ENCODE data around the gene SLC44A5. TPM values are rescaled to one million over a fixed set of nuclear protein-coding genes. Genes with fewer than 3 reads are reported as not detected.

Gene SLC44A5
- total RNA-seq, 1 experiment from 2014 or later, result 2.4 TPM

DNA sequence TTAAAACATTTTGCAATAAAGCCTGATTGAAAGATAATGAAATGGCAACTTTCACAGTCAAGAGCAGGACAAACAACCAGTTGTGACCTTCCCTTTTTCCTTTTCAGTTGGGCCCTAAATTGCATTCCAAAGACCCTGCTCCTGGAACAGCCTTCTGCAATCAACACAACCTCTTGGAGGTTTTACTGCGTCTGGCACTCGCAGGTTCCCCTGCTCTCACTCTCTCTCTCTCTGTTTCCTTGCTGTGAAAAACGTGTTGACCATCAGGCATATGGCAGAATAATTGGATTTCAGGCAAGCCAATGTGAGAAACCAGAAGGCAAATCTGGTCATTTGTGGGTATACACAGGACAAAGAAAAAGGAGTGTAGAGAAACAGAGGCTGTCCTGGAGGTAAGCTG is 23.2 kb downstream of the SLC44A5 start:
- Histone ChIP-seq H3K14ac (ENCODE audit: insufficient read depth, low read length) (no peak overlapping the region), H3K9ac (ENCODE audit: extremely low read depth, insufficient read length, low read length) (no peak overlapping the region), H4K5ac (ENCODE audit: insufficient read length, low read depth, low read length) (no peak overlapping the region), H3K56ac (ENCODE audit: insufficient read length, low read depth, low read length) (no peak overlapping the region), H3K9me3 (ENCODE audit: control insufficient read depth, low read depth, low read length) (no peaks in the 10 kb centered on the region), H4K8ac (replicated peaks; ENCODE audit: insufficient read length, low read depth, low read length) (no peak overlapping the region), H3K79me1 (ENCODE audit: insufficient read depth, low read depth, low read length, poor library complexity, severe bottlenecking) (no peaks in the 10 kb centered on the region), H2BK120ac (ENCODE audit: low read depth, low read length, poor library complexity, severe bottlenecking) (no peak overlapping the region), H3K27ac (ENCODE audit: insufficient read length, low read depth, low read length) (no peak overlapping the region), H3K18ac (ENCODE audit: insufficient read length, low read depth, low read length) (no peak overlapping the region), H2BK5ac (ENCODE audit: insufficient read length, low read length) (no peak overlapping the region), H3K4me2 (ENCODE audit: insufficient read depth, insufficient read length, low read length) (no peak overlapping the region), H3K23ac (ENCODE audit: insufficient read length, low read depth, low read length) (no peak overlapping the region), H2BK12ac (ENCODE audit: insufficient read length, low read depth, low read length) (no peak overlapping the region), H3K4ac (ENCODE audit: low read depth, low read length) (no peak overlapping the region), H4K20me1 (ENCODE audit: control insufficient read depth, insufficient read depth, insufficient read length) (no peaks in the 10 kb centered on the region), H2BK20ac (ENCODE audit: low read depth, low read length, poor library complexity, severe bottlenecking) (no peak overlapping the region), H3K27me3 (ENCODE audit: insufficient read depth, low read length) (no peaks in the 10 kb centered on the region), H2AK5ac (ENCODE audit: insufficient read length, low read length) (no peak overlapping the region), H3K4me1 (ENCODE audit: insufficient read depth, low read length) (no peaks in the 10 kb centered on the region; the same call in 1 of the 2 replicates), H4K91ac (ENCODE audit: insufficient read length, low read depth, low read length) (no peak overlapping the region), H3T11ph (ENCODE audit: low read length) (no peak overlapping the region), H2AFZ (ENCODE audit: low read length) (no peak overlapping the region), H2BK15ac (ENCODE audit: low read depth, low read length) (no peak overlapping the region), H3K23me2 (ENCODE audit: insufficient read length, low read depth, low read length, poor library complexity, severe bottlenecking) (no peaks in the 10 kb centered on the region), H3K79me2 (ENCODE audit: insufficient read depth, low read length) (no peaks in the 10 kb centered on the region)
- WGBS (ENCODE audit: extremely low coverage, insufficient read length, low lambda C conversion rate), result no CpG with 5 or more reads among the region's 3 CpGs
- DNase-seq, result no peak
- TF ChIP-seq, protein P1, sequence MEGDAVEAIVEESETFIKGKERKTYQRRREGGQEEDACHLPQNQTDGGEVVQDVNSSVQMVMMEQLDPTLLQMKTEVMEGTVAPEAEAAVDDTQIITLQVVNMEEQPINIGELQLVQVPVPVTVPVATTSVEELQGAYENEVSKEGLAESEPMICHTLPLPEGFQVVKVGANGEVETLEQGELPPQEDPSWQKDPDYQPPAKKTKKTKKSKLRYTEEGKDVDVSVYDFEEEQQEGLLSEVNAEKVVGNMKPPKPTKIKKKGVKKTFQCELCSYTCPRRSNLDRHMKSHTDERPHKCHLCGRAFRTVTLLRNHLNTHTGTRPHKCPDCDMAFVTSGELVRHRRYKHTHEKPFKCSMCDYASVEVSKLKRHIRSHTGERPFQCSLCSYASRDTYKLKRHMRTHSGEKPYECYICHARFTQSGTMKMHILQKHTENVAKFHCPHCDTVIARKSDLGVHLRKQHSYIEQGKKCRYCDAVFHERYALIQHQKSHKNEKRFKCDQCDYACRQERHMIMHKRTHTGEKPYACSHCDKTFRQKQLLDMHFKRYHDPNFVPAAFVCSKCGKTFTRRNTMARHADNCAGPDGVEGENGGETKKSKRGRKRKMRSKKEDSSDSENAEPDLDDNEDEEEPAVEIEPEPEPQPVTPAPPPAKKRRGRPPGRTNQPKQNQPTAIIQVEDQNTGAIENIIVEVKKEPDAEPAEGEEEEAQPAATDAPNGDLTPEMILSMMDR (conservative IDR thresholded peaks at IDR 0.05), result no peak
- Mint-ChIP-seq H3K27ac (no peak overlapping the region), H3K4me1 (peaks cover 10 to 21% of the 10 kb centered on the region in 2 experiments), H3K27me3 (ENCODE audit: low read depth) (no peaks in the 10 kb centered on the region), H3K36me3 (ENCODE audit: insufficient read depth in 1 of 3, low read depth in 3 of 3) (no peaks in the 10 kb centered on the region), H3K4me3 (no peak overlapping the region), H3K9me3 (no peaks in the 10 kb centered on the region)
